Vagina (tissue), 2 donors: ENCODE data around the gene RPTOR.

Experiments used
- POLR2A ChIP-seq, 2 donors: fragments of 450-650 bp; IDR thresholded peaks; one replicate each; pipeline ENCODE4 v1.6.1; 2017; ENCODE audit warnings: antibody characterized with exemption in 2 of 2, mild to moderate bottlenecking in 2 of 2, moderate library complexity in 2 of 2
- POLR2AphosphoS5 ChIP-seq, 2 donors: sonication (generic); formaldehyde crosslinking; IDR thresholded peaks; one replicate each; pipeline ENCODE4 v1.9.0; 2017; ENCODE audit warnings: antibody characterized with exemption in 2 of 2, mild to moderate bottlenecking in 2 of 2, low read depth in 1 of 2; ENCODE audit not compliant: insufficient read depth in 1 of 2
- TF ChIP-seq, protein P1 (sequence below), 3 experiments: fragments of 450-650 bp in 2 of 3; fragments of 200-600 bp in 1 of 3; sonication (generic) in 1 of 3; IDR thresholded peaks; one replicate each; pipeline ENCODE4 v1.5.1; 2017 to 2019; ENCODE audit warnings: antibody characterized with exemption in 3 of 3, mild to moderate bottlenecking in 2 of 3, moderate library complexity in 2 of 3

- TF ChIP-seq POLR2A (IDR thresholded peaks at IDR 0.05) (no peak), POLR2AphosphoS5 (IDR thresholded peaks at IDR 0.05; ENCODE audit: insufficient read depth in 1 of 2, low read depth in 1 of 2) (no peak)
- TF ChIP-seq, protein P1, sequence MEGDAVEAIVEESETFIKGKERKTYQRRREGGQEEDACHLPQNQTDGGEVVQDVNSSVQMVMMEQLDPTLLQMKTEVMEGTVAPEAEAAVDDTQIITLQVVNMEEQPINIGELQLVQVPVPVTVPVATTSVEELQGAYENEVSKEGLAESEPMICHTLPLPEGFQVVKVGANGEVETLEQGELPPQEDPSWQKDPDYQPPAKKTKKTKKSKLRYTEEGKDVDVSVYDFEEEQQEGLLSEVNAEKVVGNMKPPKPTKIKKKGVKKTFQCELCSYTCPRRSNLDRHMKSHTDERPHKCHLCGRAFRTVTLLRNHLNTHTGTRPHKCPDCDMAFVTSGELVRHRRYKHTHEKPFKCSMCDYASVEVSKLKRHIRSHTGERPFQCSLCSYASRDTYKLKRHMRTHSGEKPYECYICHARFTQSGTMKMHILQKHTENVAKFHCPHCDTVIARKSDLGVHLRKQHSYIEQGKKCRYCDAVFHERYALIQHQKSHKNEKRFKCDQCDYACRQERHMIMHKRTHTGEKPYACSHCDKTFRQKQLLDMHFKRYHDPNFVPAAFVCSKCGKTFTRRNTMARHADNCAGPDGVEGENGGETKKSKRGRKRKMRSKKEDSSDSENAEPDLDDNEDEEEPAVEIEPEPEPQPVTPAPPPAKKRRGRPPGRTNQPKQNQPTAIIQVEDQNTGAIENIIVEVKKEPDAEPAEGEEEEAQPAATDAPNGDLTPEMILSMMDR (IDR thresholded peaks at IDR 0.05) = no peak
Measured at GRCh38 chr17:80830020-80830780, 285.6 kb downstream of the RPTOR start.
